SK-N-DZ (cell line): ENCODE measurements around the gene PODXL.
"Not testable (repeated sequence)": the region's sequence is repeated elsewhere in the genome, so short reads cannot be mapped to it uniquely, and the experiment has no call there.

Experiments
- DNase-seq: peaks from one replicate; pipeline ENCODE4 v3.0.0-alpha.2; 2015; ENCODE audit warnings: low spot score

Gene PODXL

DNA sequence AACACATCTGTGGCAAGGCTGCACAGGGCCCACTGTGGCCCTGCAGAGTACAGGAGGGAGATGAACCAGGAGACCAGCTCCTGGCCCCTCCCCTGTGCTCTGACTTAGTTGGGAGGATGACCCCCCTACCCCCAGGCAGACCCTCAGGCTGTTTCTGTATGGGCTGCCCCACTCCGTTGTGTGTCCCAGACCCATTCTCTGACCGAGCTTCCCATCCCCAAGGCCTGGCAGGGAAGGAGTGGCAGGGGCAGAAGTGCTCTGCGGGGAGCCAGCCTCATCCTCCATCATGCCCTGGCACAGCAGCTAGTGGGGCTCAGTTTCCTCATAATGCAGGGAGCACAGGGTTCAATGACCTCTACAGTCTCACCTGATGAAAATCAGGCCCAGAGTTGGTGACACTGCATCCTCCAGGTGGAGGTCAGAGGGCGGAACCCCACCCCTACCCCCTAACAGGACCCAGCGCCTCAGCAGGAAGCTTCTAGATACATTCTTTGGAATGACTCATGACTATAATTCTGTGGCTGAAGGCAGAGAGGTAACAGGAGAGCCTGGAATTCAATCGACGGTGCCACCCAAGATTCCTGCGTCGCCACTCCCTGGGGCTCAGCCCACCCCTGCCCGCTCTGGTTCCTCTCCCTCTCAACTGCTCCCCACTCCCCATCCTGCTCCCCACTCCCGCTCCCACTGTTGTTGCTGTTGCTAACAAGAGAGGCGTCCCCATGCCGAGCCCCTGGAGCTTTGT is 18.2 kb downstream of the PODXL start:
- no peak for DNase-seq

DNA sequence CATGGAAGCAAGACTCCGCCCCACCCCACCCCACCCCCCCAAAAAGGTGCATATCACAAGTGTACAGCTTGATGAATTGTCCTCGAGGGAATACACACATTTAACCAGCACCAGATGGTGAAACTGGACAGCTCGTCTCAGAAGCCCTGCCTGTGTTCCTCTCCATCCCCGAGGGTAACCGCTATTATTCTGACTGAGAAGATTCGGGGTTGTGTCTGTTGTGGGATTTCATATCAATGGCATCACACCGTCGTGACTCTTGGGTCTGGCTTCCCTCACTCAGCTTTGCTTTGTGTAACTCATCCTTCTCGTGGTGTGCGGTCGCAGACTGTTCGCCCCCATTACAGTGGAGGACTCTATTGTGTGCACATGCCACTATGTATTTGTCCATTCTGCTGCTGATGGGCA is 18.9 kb downstream of the PODXL start:
- DNase-seq, result no peak

DNA sequence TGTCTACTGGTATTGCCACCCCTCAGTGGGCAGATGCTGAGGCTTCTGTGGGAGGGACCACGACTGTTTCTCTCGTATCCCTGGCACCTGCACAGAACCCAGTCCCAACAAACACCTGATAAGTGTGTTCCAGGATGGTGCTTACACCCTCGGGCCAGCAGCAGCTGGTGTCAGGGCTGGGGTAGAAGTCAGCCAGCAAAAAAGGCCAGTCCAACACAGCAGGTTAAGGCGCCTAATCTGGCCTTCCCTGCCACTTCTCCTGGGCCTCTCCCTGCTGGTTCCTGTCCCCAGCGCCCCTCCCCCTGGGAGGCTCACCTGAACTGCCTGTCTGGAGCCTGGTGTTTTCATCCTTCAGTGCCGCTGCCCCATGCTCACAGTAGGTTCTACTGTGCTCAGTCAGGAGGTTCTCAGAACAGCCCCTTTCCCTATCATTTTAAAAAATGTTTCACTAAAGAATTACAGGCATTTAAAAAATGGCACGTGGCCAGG is 20.0 kb downstream of the PODXL start:
- no peak for DNase-seq

DNA sequence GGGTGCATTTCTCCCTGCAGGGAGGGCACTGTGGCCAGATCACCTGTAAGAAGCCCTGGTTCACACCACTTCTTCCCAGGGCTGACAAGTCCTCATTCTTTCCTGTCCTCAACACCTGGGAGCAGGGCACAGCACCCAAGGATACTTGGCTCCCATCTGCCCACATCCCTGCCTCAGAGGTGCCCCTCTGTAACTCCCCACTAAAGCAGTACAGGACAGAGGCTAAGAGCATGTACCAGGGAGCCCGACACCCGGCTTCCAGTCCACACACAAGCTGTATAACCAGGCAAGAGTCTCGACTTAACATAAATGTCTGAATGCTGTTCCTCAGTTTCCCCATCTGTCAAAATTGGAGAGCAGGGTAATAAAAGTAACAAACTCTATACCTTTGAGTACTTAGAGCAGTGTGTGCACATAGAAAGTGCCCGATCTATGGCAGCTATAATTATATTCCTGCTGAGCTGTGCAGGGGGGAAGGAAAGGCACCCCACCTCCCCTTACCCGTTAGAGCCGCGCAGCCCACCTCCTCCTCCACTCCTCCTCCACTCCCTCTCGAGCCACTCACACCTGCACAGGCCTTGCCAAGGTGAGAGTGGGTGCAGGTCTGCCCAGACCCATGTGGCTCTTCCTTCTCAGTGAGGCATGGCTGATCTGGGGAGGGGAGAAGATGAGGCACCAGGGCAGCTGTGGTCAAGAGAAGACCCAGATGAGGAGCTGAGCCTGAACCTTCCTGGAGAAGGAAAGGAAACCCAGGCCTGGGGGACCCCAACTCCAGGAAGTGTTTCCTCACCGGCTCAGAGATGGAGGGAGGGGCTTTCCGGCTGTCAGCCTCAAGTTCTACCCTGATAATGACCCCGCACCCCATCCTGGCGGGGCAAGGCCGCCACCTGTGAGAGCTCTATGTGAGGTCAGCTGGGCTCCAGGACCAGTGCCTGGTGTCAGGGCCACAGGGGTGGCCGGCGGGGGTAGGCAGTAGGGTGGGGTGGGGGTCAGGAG is 22.6 kb downstream of the PODXL start:
- no peak for DNase-seq

DNA sequence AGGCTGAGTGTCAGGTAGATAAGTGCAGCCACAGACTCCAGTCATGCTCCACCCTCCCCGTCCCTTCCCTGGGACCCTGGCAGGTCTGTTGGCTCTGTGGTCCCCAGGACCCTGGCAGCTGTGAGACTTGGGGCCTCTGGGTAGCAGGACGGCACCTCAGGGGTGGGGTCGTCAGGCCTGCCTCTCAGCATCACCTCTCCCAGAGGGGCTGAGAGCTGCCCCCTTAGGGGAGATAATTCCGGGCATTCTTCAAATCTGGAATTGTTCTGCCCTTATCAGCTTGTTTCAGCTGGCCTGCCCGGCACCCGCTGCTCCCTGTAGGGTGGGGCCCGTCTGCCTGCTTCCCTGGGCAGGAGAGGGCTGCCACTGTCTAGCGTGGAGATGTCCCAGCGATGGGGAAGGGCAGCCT is 23.3 kb downstream of the PODXL start:
- no peak for DNase-seq

DNA sequence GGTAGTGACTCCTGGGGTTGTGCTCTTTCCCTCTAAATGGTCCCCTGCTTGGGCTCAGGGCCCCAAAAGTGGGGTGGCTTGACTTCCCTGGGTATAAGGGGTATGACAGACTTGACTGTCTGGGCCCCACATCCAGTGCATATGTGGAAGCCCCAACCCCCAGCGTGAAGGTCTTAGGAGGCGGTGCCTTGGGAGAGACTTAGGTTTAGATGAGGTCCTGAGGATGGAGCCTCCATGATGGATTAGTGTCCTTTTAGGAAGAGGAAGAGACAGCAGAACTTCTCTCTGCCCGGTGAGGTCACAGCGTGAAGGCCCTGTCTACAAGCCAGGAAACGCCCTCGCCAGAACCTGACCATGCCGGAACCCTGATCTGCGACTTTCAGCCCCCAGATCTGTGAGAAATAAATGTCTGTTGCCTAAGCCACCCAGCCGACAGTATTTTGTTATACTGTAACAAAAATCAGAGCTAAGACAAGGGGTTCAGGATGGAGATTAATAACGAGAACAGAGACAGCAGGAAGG is 23.8 kb downstream of the PODXL start:
- DNase-seq, result no peak

DNA sequence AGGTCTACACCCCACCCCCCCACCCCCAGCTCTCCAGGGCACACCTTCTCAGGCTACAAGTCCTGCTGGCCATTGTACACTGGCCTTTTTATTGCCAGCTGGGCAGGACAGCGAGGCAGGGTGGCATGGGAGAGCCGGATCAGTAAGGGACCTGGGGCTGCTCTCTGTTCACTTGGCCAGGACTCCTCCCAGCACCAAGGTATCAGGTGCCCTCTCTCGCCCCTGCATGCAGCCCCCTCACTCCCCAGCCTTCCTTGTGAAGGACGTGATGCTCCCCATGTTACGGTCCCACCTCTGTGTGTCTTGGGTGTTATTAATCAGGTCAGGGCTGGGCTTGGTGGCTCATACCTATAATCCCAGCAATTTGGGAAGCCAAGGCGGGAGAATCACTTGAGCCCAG is 26.3 kb downstream of the PODXL start:
- no peak for DNase-seq

DNA sequence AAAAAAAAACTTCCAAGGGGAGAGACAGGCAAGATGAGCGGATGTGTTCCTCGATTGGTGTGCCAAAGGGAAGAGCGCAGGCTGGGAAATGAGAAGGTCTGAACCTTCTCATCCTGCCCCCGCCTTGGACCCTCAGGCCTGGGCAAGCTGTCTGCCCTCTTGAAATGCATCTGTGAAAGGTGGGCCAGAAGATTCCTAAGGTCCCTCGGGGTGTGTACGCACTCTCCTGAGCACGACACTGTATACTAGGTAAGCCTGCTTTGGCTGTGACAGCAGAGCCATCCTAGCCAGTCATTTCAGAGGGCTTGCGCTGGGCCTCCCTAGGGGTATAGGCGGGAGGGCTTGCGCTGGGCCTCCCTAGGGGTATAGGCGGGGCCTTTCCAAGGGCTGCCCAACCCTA is 26.8 kb downstream of the PODXL start:
- DNase-seq, result no peak

DNA sequence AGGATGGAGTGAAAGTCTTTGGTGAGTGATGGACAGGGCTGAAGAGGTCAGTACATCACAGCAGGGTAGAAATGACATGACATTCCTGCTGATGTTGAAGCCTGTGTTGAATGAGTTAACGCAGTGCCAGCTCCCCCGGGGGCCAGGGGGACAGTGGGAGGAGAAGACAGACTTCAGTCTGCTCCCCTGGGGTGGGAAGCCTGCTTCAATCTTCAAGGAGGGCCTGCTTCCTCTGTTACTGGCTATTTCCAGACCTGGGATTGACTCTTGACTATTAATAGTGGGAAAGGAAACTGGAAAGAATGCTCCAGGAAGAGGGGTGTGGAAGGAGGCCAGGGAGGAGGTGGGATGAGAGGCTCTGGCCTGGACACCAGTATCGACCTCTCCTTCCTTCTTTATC is 27.2 kb downstream of the PODXL start:
- no peak for DNase-seq

DNA sequence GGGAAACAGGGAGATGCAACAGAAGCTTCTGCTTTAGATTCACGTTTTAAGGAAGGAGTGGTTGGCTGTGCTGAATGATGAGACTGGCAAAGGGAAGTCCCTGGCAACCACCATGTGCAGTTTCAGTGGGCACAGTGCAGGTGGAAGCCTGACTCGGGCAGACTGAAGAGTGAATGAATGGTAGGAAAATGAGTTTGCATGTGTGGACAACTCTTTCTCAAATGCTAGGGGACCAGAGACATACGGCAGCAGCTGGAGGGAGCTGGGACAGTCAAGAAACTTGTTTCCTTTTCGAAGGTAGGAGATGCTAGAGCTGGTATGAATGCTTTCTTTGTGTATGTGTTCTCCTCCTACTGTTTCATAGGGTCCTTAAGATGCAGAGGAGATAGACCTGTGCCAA is 29.0 kb downstream of the PODXL start:
- DNase-seq, result no peak

DNA sequence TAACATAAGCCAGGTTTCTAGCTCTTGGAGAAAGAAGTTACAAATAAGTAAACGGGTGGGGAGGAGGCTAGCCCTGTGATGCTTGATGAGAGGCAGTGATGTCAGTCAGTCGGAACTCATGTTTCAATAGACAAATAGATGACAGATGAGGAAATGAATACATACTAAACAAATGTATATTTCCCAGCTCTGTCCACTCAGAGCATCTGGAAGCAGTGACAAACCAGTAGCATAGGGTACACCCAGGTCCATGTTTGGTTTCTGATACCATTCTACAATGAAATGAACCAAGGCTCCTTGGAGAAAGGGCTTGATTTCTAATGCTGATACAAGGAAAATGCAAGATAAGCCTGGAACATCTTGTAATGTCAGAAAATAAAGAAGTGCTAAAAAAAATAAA is 30.6 kb downstream of the PODXL start:
- no peak for DNase-seq

DNA sequence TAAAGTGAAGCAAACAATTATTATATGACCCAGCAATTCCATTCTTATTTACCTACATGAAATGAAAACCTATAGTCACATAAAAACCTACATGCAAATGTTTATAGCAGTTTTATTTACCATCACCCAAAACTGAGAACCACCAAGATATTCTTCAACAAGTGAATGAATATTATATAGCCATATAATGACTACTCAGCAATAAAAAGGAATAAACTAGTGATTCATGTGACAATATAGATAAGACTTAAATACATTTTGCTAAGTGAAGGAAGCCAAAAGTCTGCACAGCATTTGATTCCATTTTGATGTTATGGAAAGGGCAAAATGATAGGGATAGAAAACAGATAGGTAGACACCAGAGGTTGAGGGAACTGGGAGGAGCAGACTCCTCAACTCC is 31.7 kb downstream of the PODXL start:
- DNase-seq, result no peak

DNA sequence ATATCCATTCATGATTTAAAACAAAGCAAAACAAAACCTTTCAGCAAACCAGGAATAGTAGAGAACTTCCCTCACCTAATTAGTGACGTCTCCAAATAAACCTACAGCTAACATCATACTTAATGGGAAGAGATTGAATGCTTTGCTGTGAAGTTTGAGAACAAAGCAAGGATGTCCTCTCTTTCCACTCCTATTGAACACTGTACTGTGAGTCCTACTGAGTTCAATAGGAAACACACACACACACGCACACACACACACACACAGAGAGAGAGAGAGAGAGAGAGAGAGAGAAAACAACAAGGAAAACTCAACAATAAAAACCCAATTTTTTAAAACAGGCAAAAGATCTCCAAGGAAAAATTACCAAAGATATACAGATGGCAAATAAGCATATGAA is 32.3 kb downstream of the PODXL start:
- DNase-seq, result no peak

DNA sequence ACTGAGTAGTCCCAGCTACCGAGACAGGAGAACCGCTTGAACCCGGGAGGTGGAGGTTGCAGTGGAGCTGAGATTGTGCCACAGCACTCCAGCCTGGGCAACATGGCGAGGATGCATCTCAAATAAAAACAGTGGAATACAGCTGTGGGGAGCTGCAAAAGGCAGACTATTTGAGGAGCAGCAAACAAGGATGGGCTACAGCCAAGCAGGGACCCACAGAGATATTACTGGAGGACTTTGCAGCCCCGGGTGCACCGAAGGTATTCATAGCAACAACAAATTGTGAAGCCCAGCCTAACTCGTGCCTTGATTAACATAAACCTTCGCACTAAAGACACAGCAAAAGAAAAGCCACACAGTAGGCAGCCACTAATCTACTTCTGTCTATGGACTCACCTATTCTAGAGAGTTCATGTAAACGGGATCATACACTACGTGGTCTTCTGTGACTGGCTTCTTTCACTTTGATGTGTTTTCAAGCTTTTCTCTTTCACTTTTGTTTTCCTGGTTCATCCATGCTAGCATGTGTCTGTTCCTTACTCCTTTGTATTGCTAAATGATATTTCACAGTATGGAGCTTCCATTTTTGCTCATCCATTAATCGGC is 34.0 kb downstream of the PODXL start:
- no peak for DNase-seq

DNA sequence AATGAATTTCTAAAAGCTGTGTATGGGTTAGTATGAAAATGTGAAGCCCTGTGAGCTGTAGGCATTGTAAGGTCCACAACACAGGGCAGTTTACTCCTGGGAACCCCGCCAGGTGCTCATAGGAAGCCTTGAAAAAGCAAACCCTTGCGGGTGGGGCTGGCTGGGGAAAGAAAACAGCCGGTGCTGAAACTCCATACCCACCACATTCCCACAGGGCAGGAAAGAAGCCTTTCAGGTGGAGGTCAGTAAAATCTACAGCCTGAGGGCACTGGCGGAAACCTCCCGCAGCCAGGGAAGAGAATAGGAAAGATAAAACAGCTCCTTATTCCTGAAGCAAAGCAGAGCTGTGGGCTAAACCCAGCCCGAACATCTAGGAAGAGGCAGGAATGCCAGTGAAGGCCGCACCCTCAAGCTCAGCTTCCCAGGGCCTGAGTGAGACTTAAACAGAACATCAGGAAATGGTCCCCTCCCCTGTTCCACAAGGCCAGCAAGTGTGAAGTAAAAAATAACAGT is 34.7 kb downstream of the PODXL start:
- DNase-seq, result no peak

DNA sequence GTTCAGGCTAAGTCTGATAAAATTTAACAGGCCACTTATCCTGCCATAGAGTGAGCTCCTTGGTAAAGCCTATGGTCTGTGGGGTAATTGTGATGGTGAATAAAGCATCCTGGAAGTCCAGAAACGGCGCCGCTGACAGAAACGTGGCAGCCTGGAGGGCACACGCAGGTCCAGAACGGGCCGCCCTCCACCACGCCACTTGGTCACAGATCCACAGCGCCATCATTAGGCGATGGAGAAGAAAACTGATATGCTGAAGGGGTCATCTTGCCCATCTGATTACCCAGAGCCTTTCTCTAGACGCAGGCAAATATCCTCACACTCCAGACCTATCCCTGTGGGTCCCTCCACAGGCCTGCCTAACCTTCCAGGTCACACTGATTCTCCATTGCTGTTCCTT is 37.8 kb downstream of the PODXL start:
- no peak for DNase-seq

DNA sequence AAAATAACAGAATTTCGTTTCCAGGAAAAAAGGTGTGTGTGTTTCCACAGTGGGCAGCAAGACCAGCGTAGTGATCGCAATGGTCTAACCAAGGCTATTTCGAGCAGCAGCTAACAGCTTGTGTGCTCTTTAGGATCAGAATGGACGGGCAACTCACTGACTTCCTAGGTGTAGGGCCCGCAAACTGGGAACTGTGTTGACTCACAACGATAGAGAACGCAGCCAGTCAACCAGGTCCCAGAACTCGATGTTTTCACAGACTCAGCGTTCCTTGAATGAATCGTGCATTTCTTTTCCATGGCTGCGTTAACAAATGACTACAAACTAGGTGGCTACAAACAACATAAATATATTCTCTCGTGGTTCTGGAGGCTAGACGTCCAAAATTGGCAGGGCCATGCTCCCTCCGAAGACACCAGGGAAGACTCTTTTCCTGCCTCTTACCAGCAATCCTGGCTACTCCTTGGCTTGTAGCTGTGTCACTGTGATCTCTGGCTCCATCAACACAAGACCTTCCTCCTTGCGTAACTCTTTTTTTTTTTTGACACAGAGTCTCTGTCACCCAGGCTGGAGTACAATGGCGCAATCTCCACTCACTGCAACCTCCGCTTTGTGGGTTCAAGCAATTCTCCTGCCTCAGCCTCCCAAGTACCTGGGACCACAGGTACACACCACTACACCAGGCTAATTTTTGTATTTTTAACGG is 39.1 kb downstream of the PODXL start:
- no peak for DNase-seq

DNA sequence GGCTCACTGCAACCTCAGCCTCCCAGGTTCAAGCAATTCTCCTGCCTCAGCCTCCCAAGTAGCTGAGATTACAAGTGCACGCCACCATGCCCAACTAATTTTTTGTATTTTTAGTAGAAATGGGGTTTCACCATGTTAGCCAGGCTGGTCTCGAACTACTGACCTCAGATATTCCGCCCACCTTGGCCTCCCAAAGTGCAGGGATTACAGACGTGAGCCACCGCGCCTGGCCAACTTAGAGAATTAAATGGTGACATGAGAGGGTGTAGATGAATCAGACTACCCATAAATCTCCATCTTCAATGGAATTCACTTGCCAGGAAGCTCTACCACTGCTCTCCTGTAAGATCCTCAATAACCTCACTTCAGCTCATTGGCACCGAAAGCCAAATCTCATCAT is 41.0 kb downstream of the PODXL start:
- not testable (repeated sequence) for DNase-seq

DNA sequence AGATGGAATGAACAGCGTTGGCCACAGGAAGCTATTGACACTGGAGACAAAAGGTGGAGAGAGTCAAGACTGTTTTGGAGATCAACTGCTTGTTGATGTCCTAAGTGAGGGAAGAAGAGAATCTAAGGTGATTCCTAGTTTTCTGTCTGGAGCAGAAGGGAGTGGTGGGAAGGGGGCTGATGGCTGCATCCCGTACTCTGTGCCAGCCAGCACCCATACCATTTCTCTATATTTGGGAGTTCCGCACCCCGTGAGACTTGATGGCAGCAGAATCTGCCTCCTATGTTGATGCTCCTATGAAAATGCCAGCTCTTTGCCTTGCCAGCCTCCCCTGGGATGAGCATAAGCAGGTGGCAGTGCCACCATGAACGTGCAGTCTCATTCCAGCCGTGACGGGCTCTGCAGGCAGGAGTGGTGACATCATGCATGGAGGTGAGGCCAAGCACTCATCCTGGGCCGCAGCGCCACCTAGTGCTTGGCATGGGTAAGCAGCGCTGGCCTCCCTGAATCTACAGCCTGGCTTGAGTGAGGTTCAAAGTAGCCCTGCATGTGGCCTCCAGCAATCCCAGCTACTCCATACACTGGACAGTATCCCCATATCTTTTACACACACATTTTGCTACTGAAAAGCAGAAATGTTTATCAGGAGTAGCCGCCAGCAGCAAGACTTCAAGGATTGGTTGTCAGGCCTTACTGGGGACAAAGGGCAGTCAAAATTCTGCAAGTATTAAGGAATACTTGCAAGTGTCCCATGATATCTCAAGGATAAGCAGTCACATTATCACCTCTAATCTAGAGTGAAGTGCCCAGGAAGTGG is 43.0 kb downstream of the PODXL start:
- DNase-seq, result peak; percentile 77
